ENCODE results near the gene CFAP69. TPM values are rescaled to one million over a fixed set of nuclear protein-coding genes. Genes with fewer than 3 reads are reported as not detected.
"Not testable (repeated sequence)": the region's sequence is repeated elsewhere in the genome, so short reads cannot be mapped to it uniquely, and the experiment has no call there.

CFAP69 gene
- total RNA-seq, 1 donor from 2014 or later, result 0.71 TPM

- Mint-ChIP-seq H3K27me3 (ENCODE audit: unreplicated experiment) (peaks cover 5% of the 10 kb centered on the region), H3K9me3 (ENCODE audit: unreplicated experiment) (peaks cover 5% of the 10 kb centered on the region), H3K4me1 (ENCODE audit: low read depth, unreplicated experiment) (no peaks in the 10 kb centered on the region), H3K4me3 (ENCODE audit: unreplicated experiment) (peak overlapping the region; percentile 97), H3K27ac (ENCODE audit: unreplicated experiment) (peak overlapping the region; percentile 18), H3K36me3 (ENCODE audit: unreplicated experiment) (no peaks in the 10 kb centered on the region)
- TF ChIP-seq, protein P1, sequence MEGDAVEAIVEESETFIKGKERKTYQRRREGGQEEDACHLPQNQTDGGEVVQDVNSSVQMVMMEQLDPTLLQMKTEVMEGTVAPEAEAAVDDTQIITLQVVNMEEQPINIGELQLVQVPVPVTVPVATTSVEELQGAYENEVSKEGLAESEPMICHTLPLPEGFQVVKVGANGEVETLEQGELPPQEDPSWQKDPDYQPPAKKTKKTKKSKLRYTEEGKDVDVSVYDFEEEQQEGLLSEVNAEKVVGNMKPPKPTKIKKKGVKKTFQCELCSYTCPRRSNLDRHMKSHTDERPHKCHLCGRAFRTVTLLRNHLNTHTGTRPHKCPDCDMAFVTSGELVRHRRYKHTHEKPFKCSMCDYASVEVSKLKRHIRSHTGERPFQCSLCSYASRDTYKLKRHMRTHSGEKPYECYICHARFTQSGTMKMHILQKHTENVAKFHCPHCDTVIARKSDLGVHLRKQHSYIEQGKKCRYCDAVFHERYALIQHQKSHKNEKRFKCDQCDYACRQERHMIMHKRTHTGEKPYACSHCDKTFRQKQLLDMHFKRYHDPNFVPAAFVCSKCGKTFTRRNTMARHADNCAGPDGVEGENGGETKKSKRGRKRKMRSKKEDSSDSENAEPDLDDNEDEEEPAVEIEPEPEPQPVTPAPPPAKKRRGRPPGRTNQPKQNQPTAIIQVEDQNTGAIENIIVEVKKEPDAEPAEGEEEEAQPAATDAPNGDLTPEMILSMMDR (IDR thresholded peaks at IDR 0.05; ENCODE audit: partially characterized antibody, unreplicated experiment), result no peak
- DNase-seq, result no peak
Observed at GRCh38 chr7:90244565-90244908, 437 bp upstream of the CFAP69 start.

DNA sequence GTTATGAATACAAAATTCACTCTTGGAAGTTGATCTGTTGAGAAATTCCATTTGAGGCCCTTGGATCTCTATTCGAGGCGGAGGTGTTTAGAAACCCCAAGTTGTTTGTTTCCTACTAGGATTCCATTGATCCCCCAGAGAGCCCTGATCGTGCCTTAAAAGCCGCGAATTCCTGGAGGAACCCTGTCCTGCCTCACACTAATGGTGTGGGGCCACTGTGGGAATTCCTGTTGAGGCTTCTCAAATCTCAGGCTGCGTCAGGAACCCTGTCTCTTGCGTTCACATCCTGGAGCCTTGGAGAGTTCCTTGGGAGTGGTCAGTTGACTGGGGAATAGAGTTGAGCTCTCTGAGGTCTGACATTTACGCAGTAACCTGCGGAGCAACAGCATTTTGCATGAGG is 1.2 kb downstream of the CFAP69 start:
- peaks cover 7% of the 10 kb centered on the region for H3K27me3 Mint-ChIP-seq (ENCODE audit: unreplicated experiment)
- DNase-seq, result no peak
- H3K9me3 Mint-ChIP-seq (ENCODE audit: unreplicated experiment), result peaks cover 5% of the 10 kb centered on the region
- H3K4me1 Mint-ChIP-seq (ENCODE audit: low read depth, unreplicated experiment), result no peaks in the 10 kb centered on the region
- TF ChIP-seq, protein P1 (IDR thresholded peaks at IDR 0.05; ENCODE audit: partially characterized antibody, unreplicated experiment), result no peak
- no peak overlapping the region for H3K27ac Mint-ChIP-seq (ENCODE audit: unreplicated experiment)
- no peaks in the 10 kb centered on the region for H3K36me3 Mint-ChIP-seq (ENCODE audit: unreplicated experiment)
- peak overlapping the region; percentile 97 for H3K4me3 Mint-ChIP-seq (ENCODE audit: unreplicated experiment)

- H3K27me3 Mint-ChIP-seq (ENCODE audit: unreplicated experiment), result peaks cover 7% of the 10 kb centered on the region
- no peak overlapping the region for H3K27ac Mint-ChIP-seq (ENCODE audit: unreplicated experiment)
Observed at GRCh38 chr7:90248706-90249105, 3.7 kb downstream of the CFAP69 start.

DNA sequence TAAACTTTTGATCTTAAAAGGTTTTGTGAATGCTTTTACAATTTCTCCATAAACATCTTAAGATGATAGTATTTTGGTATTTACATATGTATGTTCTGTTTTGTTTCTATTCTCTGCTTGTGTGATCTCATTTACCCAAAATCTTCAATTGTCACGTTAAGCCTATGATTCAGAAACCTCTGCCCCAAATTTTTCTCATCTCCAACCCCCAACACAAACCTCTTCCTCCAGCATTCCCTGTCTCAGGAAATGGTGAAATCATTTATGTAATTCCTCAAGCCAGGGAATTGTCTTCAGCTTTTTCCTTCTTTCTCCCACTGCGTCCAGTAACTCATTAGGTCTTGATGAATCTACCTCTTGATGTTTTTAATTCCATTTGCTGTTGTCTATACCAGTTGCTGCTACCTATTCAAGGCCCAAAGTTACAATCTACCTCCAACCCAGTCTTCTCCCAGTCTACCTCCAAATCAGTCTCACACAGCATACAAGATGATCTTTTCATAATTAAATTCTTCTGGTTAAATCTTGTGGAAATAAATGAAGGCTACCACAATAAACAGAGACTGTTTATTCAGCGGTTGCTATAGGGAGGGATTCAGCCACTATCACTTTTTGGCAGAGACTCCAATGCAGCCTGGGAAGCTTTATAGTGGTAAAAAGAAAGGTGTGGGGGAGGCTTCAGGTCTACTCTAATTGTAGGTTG is 5.8 kb downstream of the CFAP69 start:
- no peak overlapping the region for H3K4me3 Mint-ChIP-seq (ENCODE audit: unreplicated experiment)
- no peak for DNase-seq
- no peak overlapping the region for H3K27ac Mint-ChIP-seq (ENCODE audit: unreplicated experiment)
- H3K27me3 Mint-ChIP-seq (ENCODE audit: unreplicated experiment), result peaks cover 4% of the 10 kb centered on the region
- TF ChIP-seq, protein P1 (IDR thresholded peaks at IDR 0.05; ENCODE audit: partially characterized antibody, unreplicated experiment), result no peak
- H3K4me1 Mint-ChIP-seq (ENCODE audit: low read depth, unreplicated experiment), result no peaks in the 10 kb centered on the region
- H3K36me3 Mint-ChIP-seq (ENCODE audit: unreplicated experiment), result no peaks in the 10 kb centered on the region
- H3K9me3 Mint-ChIP-seq (ENCODE audit: unreplicated experiment), result peaks cover 2% of the 10 kb centered on the region

More at GRCh38 chr7:90248706-90249105, 3.7 kb downstream of the CFAP69 start:
- no peak overlapping the region for H3K4me3 Mint-ChIP-seq (ENCODE audit: unreplicated experiment)
- no peaks in the 10 kb centered on the region for H3K36me3 Mint-ChIP-seq (ENCODE audit: unreplicated experiment)
- peaks cover 5% of the 10 kb centered on the region for H3K9me3 Mint-ChIP-seq (ENCODE audit: unreplicated experiment)
- no peak for DNase-seq
- TF ChIP-seq, protein P1 (IDR thresholded peaks at IDR 0.05; ENCODE audit: partially characterized antibody, unreplicated experiment), result no peak
- H3K4me1 Mint-ChIP-seq (ENCODE audit: low read depth, unreplicated experiment), result no peaks in the 10 kb centered on the region

GRCh38 chr7:90251304-90251635 is 6.3 kb downstream of the CFAP69 start:
- Mint-ChIP-seq H3K36me3 (ENCODE audit: unreplicated experiment) (no peaks in the 10 kb centered on the region), H3K9me3 (ENCODE audit: unreplicated experiment) (no peaks in the 10 kb centered on the region), H3K27ac (ENCODE audit: unreplicated experiment) (no peak overlapping the region), H3K27me3 (ENCODE audit: unreplicated experiment) (peaks cover 2% of the 10 kb centered on the region), H3K4me1 (ENCODE audit: low read depth, unreplicated experiment) (no peaks in the 10 kb centered on the region), H3K4me3 (ENCODE audit: unreplicated experiment) (no peak overlapping the region)
- DNase-seq, result no peak
- TF ChIP-seq, protein P1 (IDR thresholded peaks at IDR 0.05; ENCODE audit: partially characterized antibody, unreplicated experiment), result no peak

GRCh38 chr7:90256011-90256410 is 11.0 kb downstream of the CFAP69 start:
- H3K27me3 Mint-ChIP-seq (ENCODE audit: unreplicated experiment); H3K36me3 Mint-ChIP-seq (ENCODE audit: unreplicated experiment); H3K4me1 Mint-ChIP-seq (ENCODE audit: low read depth, unreplicated experiment); H3K27ac Mint-ChIP-seq (ENCODE audit: unreplicated experiment); DNase-seq; H3K9me3 Mint-ChIP-seq (ENCODE audit: unreplicated experiment); H3K4me3 Mint-ChIP-seq (ENCODE audit: unreplicated experiment): not testable (repeated sequence)
